HEK293T (cell line): ENCODE results near the gene ANKRD24.

Experiments
- FOXK2 ChIP-seq: fragments of 450-650 bp; IDR thresholded peaks from 2 replicates; pipeline ENCODE4 v1.6.1; 2016; ENCODE audit warnings: mild to moderate bottlenecking
- FOXM1 ChIP-seq: fragments of 450-650 bp; IDR thresholded peaks from 2 replicates; pipeline ENCODE4 v1.6.1; 2017; ENCODE audit warnings: mild to moderate bottlenecking, borderline replicate concordance
- HDGF ChIP-seq: fragments of 450-650 bp; IDR thresholded peaks from 2 replicates; pipeline ENCODE4 v1.6.1; 2017; ENCODE audit warnings: antibody characterized with exemption, borderline replicate concordance
- NFRKB ChIP-seq: fragments of 450-650 bp; IDR thresholded peaks from 2 replicates; pipeline ENCODE4 v1.6.1; 2016; ENCODE audit warnings: mild to moderate bottlenecking, moderate library complexity
- SP1 ChIP-seq: fragments of 450-650 bp; IDR thresholded peaks from 2 replicates; pipeline ENCODE4 v1.6.1; 2017
- ZNF384 ChIP-seq: fragments of 450-650 bp; IDR thresholded peaks from 2 replicates; pipeline ENCODE4 v1.6.1; 2016

GRCh38 chr19:4187313-4188122 lies 5.0 kb downstream of the ANKRD24 start:
- TF ChIP-seq HDGF (no peak), FOXM1 (no peak), SP1 (no peak), ZNF384 (no peak), FOXK2 (no peak), NFRKB (no peak)
